ENCODE results near the gene MTARC2. TPM values are rescaled to one million over a fixed set of nuclear protein-coding genes. Genes with fewer than 3 reads are reported as not detected.

MTARC2 gene
- total RNA-seq, 2 donors from 2014 or later: 12.3 to 14.5 TPM

DNA sequence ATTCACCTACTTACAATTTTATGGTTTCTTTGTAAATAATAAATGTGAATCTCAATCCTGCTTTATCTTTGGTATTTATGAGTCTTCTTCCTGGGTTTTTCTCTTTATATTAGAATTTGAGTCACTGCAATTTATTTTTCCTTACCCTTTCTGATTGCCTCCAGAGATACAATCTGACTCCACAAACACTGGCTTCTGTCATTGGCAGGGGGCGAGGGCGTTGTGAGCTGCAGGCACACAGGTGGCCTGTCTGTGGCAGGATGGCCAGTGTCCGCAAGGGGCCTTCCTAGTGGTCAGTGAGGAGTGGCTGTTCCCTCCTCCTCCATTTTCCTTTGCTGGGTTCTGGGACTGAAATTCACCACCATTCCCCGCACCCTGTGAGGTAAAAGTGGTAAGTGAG, 36.6 kb downstream of the MTARC2 start:
- 93% methylated on average over 4 of the region's 4 CpGs; no CpG with 5 or more reads in 1 of the 2 experiments for WGBS, 2 experiments (ENCODE audit: insufficient coverage in 1 of 2, insufficient read length in 1 of 2)
- peaks cover 31% of the 10 kb centered on the region for H3K4me1 Mint-ChIP-seq
- no peaks in the 10 kb centered on the region for H3K9me3 Mint-ChIP-seq
- TF ChIP-seq, protein P1, sequence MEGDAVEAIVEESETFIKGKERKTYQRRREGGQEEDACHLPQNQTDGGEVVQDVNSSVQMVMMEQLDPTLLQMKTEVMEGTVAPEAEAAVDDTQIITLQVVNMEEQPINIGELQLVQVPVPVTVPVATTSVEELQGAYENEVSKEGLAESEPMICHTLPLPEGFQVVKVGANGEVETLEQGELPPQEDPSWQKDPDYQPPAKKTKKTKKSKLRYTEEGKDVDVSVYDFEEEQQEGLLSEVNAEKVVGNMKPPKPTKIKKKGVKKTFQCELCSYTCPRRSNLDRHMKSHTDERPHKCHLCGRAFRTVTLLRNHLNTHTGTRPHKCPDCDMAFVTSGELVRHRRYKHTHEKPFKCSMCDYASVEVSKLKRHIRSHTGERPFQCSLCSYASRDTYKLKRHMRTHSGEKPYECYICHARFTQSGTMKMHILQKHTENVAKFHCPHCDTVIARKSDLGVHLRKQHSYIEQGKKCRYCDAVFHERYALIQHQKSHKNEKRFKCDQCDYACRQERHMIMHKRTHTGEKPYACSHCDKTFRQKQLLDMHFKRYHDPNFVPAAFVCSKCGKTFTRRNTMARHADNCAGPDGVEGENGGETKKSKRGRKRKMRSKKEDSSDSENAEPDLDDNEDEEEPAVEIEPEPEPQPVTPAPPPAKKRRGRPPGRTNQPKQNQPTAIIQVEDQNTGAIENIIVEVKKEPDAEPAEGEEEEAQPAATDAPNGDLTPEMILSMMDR (conservative IDR thresholded peaks at IDR 0.05): peak; percentile 12
- Histone ChIP-seq H3K4me3 (ENCODE audit: low read length) (no peak overlapping the region), H3K27ac (ENCODE audit: low read depth, low read length) (no peak overlapping the region), H3K36me3 (ENCODE audit: control insufficient read depth, insufficient read depth, low read length) (peaks cover 4% of the 10 kb centered on the region), H3K27me3 (ENCODE audit: control insufficient read depth, insufficient read depth, low read length, poor library complexity, severe bottlenecking) (no peaks in the 10 kb centered on the region), H3K4me1 (ENCODE audit: control insufficient read depth, insufficient read depth, low read length) (peaks cover 15% of the 10 kb centered on the region), H3K9ac (ENCODE audit: extremely low read depth, low read length, poor library complexity, severe bottlenecking) (no peak overlapping the region), H3K9me3 (ENCODE audit: control insufficient read depth, low read length) (peaks cover 3% of the 10 kb centered on the region)
- peak; percentile 55 for DNase-seq
- H3K27me3 Mint-ChIP-seq (ENCODE audit: insufficient read depth): no peaks in the 10 kb centered on the region
- peak overlapping the region; percentile 73 for H3K27ac Mint-ChIP-seq
- peaks cover 14% of the 10 kb centered on the region for H3K36me3 Mint-ChIP-seq (ENCODE audit: low read depth)
- H3K4me3 Mint-ChIP-seq: peak overlapping the region; percentile 80

DNA sequence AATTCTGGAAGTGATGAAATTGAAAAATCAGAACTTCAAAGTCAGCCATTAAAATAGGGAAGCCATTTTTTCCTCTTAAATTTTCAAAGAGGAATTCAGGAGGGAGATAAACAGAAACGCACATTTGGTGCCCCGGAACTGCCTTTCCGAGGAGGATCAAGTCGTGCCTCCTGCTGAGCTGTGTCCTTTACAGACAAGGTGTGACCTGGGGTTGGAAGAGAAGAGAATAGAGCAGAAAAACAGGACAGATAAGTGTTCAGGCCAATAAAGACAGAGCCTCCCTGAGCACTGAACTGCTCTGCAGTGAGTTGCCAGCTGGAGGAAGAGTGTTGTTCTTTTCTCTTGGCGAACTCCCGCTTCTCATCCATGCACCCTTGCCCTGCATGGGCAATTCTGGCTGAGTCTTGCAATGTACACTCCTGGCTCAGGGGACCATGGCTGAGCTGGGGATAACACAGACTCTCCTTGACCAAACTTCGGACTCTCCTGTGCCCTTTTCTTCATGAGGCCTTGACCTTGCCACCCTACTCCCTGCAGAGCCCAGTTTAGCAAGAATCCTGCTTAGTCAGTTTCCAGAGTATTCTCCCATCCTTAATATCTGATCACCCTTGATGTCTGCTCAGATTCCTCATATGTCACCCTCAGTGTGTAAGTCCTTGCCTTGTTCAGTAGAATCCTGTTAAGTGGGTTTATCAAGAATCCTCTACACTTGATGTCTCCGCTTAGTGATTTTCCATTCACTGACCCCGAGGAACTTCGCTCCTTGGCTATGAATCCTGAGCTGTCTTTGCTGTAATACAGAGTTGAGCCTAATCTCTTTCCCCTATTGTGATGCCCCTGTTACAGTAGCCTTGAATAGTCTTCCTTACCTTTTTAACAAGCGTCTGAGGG, 37.3 kb downstream of the MTARC2 start:
- Mint-ChIP-seq H3K4me1 (peaks cover 31% of the 10 kb centered on the region), H3K9me3 (no peaks in the 10 kb centered on the region), H3K36me3 (ENCODE audit: low read depth) (peaks cover 17% of the 10 kb centered on the region), H3K27me3 (ENCODE audit: insufficient read depth) (no peaks in the 10 kb centered on the region), H3K4me3 (peak overlapping the region; percentile 80), H3K27ac (peak overlapping the region; percentile 73)
- H3K4me3 ChIP-seq (ENCODE audit: low read length): no peak overlapping the region
- H3K9ac ChIP-seq (ENCODE audit: extremely low read depth, low read length, poor library complexity, severe bottlenecking): no peak overlapping the region
- peaks cover 4% of the 10 kb centered on the region for H3K36me3 ChIP-seq (ENCODE audit: control insufficient read depth, insufficient read depth, low read length)
- no peaks in the 10 kb centered on the region for H3K27me3 ChIP-seq (ENCODE audit: control insufficient read depth, insufficient read depth, low read length, poor library complexity, severe bottlenecking)
- H3K9me3 ChIP-seq (ENCODE audit: control insufficient read depth, low read length): peaks cover 3% of the 10 kb centered on the region
- H3K4me1 ChIP-seq (ENCODE audit: control insufficient read depth, insufficient read depth, low read length): peaks cover 15% of the 10 kb centered on the region
- WGBS, 2 experiments (ENCODE audit: insufficient coverage in 1 of 2, insufficient read length in 1 of 2): 75 to 82% methylated on average over 8 to 11 of the region's 11 CpGs
- DNase-seq: peak; percentile 63
- TF ChIP-seq, protein P1 (conservative IDR thresholded peaks at IDR 0.05): no peak
- no peak overlapping the region for H3K27ac ChIP-seq (ENCODE audit: low read depth, low read length)

- Histone ChIP-seq H3K9ac (ENCODE audit: extremely low read depth, low read length, poor library complexity, severe bottlenecking) (no peak overlapping the region), H3K9me3 (ENCODE audit: control insufficient read depth, low read length) (peaks cover 3% of the 10 kb centered on the region), H3K4me3 (ENCODE audit: low read length) (no peak overlapping the region), H3K27ac (ENCODE audit: low read depth, low read length) (no peak overlapping the region), H3K36me3 (ENCODE audit: control insufficient read depth, insufficient read depth, low read length) (peaks cover 4% of the 10 kb centered on the region), H3K27me3 (ENCODE audit: control insufficient read depth, insufficient read depth, low read length, poor library complexity, severe bottlenecking) (no peaks in the 10 kb centered on the region), H3K4me1 (ENCODE audit: control insufficient read depth, insufficient read depth, low read length) (peaks cover 15% of the 10 kb centered on the region)
- H3K4me3 Mint-ChIP-seq: peak overlapping the region; percentile 80
- DNase-seq: no peak
- 32 to 38% methylated on average over 12 to 13 of the region's 13 CpGs for WGBS, 2 experiments (ENCODE audit: insufficient coverage in 1 of 2, insufficient read length in 1 of 2)
- H3K27ac Mint-ChIP-seq: peak overlapping the region; percentile 73
- no peaks in the 10 kb centered on the region for H3K27me3 Mint-ChIP-seq (ENCODE audit: insufficient read depth)
- H3K36me3 Mint-ChIP-seq (ENCODE audit: low read depth): peaks cover 17% of the 10 kb centered on the region
- peaks cover 31% of the 10 kb centered on the region for H3K4me1 Mint-ChIP-seq
- TF ChIP-seq, protein P1 (conservative IDR thresholded peaks at IDR 0.05): no peak
- H3K9me3 Mint-ChIP-seq: no peaks in the 10 kb centered on the region
These were observed 37.9 kb downstream of the MTARC2 start for GRCh38 chr1:220786057-220786336.
